Neural progenitor cell (in vitro differentiated cells): ENCODE data around the gene MOBP. TPM values are rescaled to one million over a fixed set of nuclear protein-coding genes. Genes with fewer than 3 reads are reported as not detected.
"Not testable (repeated sequence)": the region's sequence is repeated elsewhere in the genome, so short reads cannot be mapped to it uniquely, and the experiment has no call there.

Experiments used
- DNase-seq: peaks from one replicate; pipeline ENCODE4 v3.0.0-alpha.2; 2016; ENCODE audit warnings: low spot score
- H2AFZ ChIP-seq: fragments of 200-600 bp; sonication (generic); replicated peaks from 2 replicates; pipeline ENCODE4 v1.6.1; 2016; ENCODE audit warnings: antibody characterized with exemption
- H3F3A ChIP-seq: fragments of 200-600 bp; sonication (generic); 2 replicates; pipeline ENCODE4 v1.6.1; 2016; ENCODE audit warnings: antibody characterized with exemption, low read depth
- H3K27ac ChIP-seq: fragments of 200-600 bp; sonication (generic); 2 replicates; pipeline ENCODE4 v1.5.1; 2016; ENCODE audit warnings: mild to moderate bottlenecking
- H3K27me3 ChIP-seq: fragments of 200-600 bp; sonication (generic); 2 replicates; pipeline ENCODE4 v1.6.1; 2016; ENCODE audit warnings: mild to moderate bottlenecking, moderate library complexity
- H3K36me3 ChIP-seq: fragments of 200-600 bp; sonication (generic); 2 replicates; pipeline ENCODE4 v1.5.1; 2016
- H3K4me1 ChIP-seq: fragments of 200-600 bp; sonication (generic); 2 replicates; pipeline ENCODE4 v1.6.1; 2016; ENCODE audit warnings: mixed run types
- H3K4me2 ChIP-seq: fragments of 200-600 bp; sonication (generic); 2 replicates; pipeline ENCODE4 v1.6.1; 2016
- H3K4me3 ChIP-seq: fragments of 200-600 bp; sonication (generic); 2 replicates; pipeline ENCODE4 v1.5.1; 2016
- H3K79me2 ChIP-seq: fragments of 200-600 bp; sonication (generic); 2 replicates; pipeline ENCODE4 v1.6.1; 2016; ENCODE audit warnings: low read depth
- H3K9ac ChIP-seq: fragments of 200-600 bp; sonication (generic); 2 replicates; pipeline ENCODE4 v1.6.1; 2016
- H3K9me3 ChIP-seq: fragments of 200-600 bp; sonication (generic); 2 replicates; pipeline ENCODE4 v1.5.1; 2016; ENCODE audit warnings: low read depth
- H4K20me1 ChIP-seq: fragments of 200-600 bp; sonication (generic); 2 replicates; pipeline ENCODE4 v1.6.1; 2016; ENCODE audit warnings: low read depth
- H3K27ac Mint-ChIP-seq: 3 replicates; pipeline ENCODE4 v1.8.0; 2021; ENCODE audit warnings: mixed read lengths
- H3K27me3 Mint-ChIP-seq: 2 replicates; pipeline ENCODE4 v1.8.0; 2022; ENCODE audit warnings: low read depth, mild to moderate bottlenecking, inconsistent platforms, moderate library complexity, mixed read lengths; ENCODE audit not compliant: insufficient read depth
- H3K36me3 Mint-ChIP-seq: 3 replicates; pipeline ENCODE4 v1.8.0; 2021; ENCODE audit warnings: mixed read lengths
- H3K4me1 Mint-ChIP-seq: 3 replicates; pipeline ENCODE4 v1.8.0; 2021; ENCODE audit warnings: mixed read lengths
- H3K4me3 Mint-ChIP-seq: 3 replicates; pipeline ENCODE4 v1.8.0; 2021; ENCODE audit warnings: mild to moderate bottlenecking, moderate library complexity, mixed read lengths
- H3K9me3 Mint-ChIP-seq: 3 replicates; pipeline ENCODE4 v1.8.0; 2020; ENCODE audit warnings: mixed read lengths
- CTCF ChIP-seq: fragments of 200-600 bp; sonication (generic); IDR thresholded peaks from 2 replicates; pipeline ENCODE4 v1.5.1; 2017; ENCODE audit warnings: antibody characterized with exemption, mild to moderate bottlenecking
- EZH2 ChIP-seq: fragments of 200-600 bp; sonication (generic); IDR thresholded peaks from 2 replicates; pipeline ENCODE4 v1.6.1; 2017; ENCODE audit warnings: antibody characterized with exemption, mild to moderate bottlenecking, moderate library complexity
- EZH2phosphoT487 ChIP-seq: fragments of 200-600 bp; sonication (generic); IDR thresholded peaks from 2 replicates; pipeline ENCODE4 v1.6.1; 2017; ENCODE audit warnings: antibody characterized with exemption
- total RNA-seq: library from RNA; depleted of rRNA; stranded (reverse); fragments of >200 nt; gene quantifications from 2 replicates; pipeline ENCODE4 v1.2.3, GENCODE V29; 2015; ENCODE audit warnings: low replicate concordance

The MOBP gene
- not detected in 2 replicates for total RNA-seq

- Histone ChIP-seq H3F3A (peaks cover 8% of the 10 kb centered on the region), H3K9me3 (no peaks in the 10 kb centered on the region), H3K9ac (no peak within 1 kb of the TSS), H4K20me1 (no peaks in the 10 kb centered on the region), H3K27me3 (peaks cover 12% of the 10 kb centered on the region), H3K4me2 (no peak within 1 kb of the TSS), H3K4me3 (no peak within 1 kb of the TSS), H2AFZ (no peak within 1 kb of the TSS), H3K36me3 (no peaks in the 10 kb centered on the region), H3K27ac (no peak within 1 kb of the TSS), H3K79me2 (no peaks in the 10 kb centered on the region), H3K4me1 (peaks cover 10% of the 10 kb centered on the region)
- no peaks in the 10 kb centered on the region for H3K4me1 Mint-ChIP-seq
- H3K27me3 Mint-ChIP-seq, result no peaks in the 10 kb centered on the region
- no peaks in the 10 kb centered on the region for H3K36me3 Mint-ChIP-seq
- no peak within 1 kb of the TSS for H3K27ac Mint-ChIP-seq
- H3K4me3 Mint-ChIP-seq, result no peak within 1 kb of the TSS
- DNase-seq, result peak; percentile 38
- no peaks in the 10 kb centered on the region for H3K9me3 Mint-ChIP-seq
- no peak for TF ChIP-seq EZH2
- TF ChIP-seq EZH2phosphoT487, result peak; percentile 69
- no peak for TF ChIP-seq CTCF
Observed at GRCh38 chr3:39467394-39468107, at the start of gene MOBP. TSS of gene MOBP (plus strand) at chr3:39467680. CDS start at chr3:39502070, 34,390 bp downstream.

DNA sequence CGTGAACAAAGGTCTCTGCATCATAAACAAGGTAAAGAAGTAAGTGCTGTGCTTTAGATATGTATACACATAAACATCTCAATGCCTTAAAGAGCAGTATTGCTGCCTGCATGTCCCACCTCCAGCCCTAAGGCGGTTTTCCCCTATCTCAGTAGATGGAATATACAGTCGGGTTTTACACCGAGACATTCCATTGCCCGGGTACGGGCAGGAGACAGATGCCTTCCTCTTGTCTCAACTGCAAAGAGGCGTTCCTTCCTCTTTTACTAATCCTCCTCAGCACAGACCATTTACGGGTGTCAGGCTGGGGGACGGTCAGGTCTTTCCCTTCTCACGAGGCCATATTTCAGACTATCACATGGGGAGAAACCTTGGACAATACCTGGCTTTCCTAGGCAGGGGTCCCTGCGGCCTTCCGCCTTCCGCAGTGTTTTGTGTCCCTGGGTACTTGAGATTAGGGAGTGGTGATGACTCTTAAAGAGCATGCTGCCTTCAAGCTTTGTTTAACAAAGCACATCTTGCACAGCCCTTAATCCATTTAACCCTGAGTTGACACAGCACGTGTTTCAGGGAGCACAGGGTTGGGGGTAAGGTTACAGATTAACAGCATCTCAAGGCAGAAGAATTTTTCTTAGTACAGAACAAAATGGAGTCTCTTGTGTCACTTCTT is 48.8 kb upstream of the MOBP start:
- Histone ChIP-seq H3F3A (peaks cover 41% of the 10 kb centered on the region), H3K4me1 (peaks cover 13% of the 10 kb centered on the region), H3K4me3 (peak overlapping the region; percentile 15), H4K20me1 (peaks cover 14% of the 10 kb centered on the region), H3K27me3 (peaks cover 28% of the 10 kb centered on the region), H3K4me2 (peak overlapping the region; percentile 70)
- Mint-ChIP-seq H3K27me3 (peaks cover 10% of the 10 kb centered on the region), H3K4me1 (peaks cover 18% of the 10 kb centered on the region), H3K4me3 (peak overlapping the region; percentile 18)
- not testable (repeated sequence) for H3K27ac ChIP-seq, H3K36me3 ChIP-seq, H3K9me3 ChIP-seq, H2AFZ ChIP-seq, H3K27ac Mint-ChIP-seq, H3K36me3 Mint-ChIP-seq, H3K79me2 ChIP-seq, H3K9me3 Mint-ChIP-seq, H3K9ac ChIP-seq
- DNase-seq, result peak; percentile 61
- peak; percentile 36 for TF ChIP-seq EZH2phosphoT487

- Histone ChIP-seq H3K4me2 (no peak overlapping the region), H4K20me1 (peaks cover 8% of the 10 kb centered on the region), H3K36me3 (no peaks in the 10 kb centered on the region), H3F3A (peaks cover 30% of the 10 kb centered on the region), H3K9me3 (no peaks in the 10 kb centered on the region), H3K79me2 (no peaks in the 10 kb centered on the region), H2AFZ (no peak overlapping the region), H3K4me1 (peaks cover 13% of the 10 kb centered on the region), H3K9ac (no peak overlapping the region), H3K27ac (no peak overlapping the region), H3K4me3 (no peak overlapping the region), H3K27me3 (peaks cover 28% of the 10 kb centered on the region)
- peaks cover 18% of the 10 kb centered on the region for H3K4me1 Mint-ChIP-seq
- TF ChIP-seq EZH2phosphoT487 (no peak), EZH2 (no peak), CTCF (no peak)
- peaks cover 9% of the 10 kb centered on the region for H3K27me3 Mint-ChIP-seq
- H3K27ac Mint-ChIP-seq, result no peak overlapping the region
- DNase-seq, result no peak
- no peaks in the 10 kb centered on the region for H3K36me3 Mint-ChIP-seq
- H3K4me3 Mint-ChIP-seq, result no peak overlapping the region
- H3K9me3 Mint-ChIP-seq, result peaks cover 2% of the 10 kb centered on the region
Observed at GRCh38 chr3:39419742-39420315, 47.7 kb upstream of the MOBP start.
